ENCODE data around the gene ADARB2.

ADARB2 gene

DNA sequence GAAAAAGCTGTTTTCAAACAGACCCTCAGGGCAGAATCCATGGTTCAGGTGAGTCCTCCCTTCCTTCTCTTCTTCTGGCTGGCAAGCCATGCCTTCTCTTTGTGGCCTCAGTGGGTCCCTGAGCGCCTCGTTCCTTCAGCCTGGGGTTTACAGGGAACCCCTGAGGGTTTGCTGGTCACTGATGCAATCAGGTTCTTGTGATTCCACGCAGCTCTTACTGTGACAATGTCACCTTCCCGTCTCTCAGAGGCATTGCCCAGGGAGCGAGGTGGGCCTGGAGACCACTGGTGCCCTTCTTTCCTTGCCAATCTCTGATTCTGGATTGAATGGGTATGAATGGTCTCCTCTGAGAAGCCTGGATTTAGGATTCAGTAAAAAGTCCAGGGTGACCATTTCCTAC, 132.2 kb downstream of the ADARB2 start:
- Histone ChIP-seq H3K27ac (no peak overlapping the region), H3K4me3 (no peak overlapping the region)

DNA sequence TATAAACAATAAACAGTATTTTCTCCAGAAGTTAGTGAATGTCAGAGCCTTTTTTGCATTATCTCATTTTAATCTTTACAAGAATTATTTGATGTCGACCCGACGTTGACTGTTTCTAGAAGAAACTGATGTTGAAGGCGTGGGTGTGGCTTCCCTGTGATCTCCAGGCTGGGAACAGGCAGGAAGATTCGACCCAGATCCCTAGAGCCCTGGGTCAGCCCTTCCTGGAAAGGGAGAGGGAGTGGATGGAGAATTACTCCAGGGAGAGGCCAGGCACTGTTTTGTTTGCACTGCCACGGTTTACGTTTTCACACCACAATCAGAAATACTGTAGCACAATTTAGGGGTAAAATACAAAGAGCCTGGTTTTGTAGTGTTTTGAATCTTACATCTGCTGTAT, 133.1 kb downstream of the ADARB2 start:
- Histone ChIP-seq H3K4me3 (no peak overlapping the region), H3K27ac (no peak overlapping the region)

DNA sequence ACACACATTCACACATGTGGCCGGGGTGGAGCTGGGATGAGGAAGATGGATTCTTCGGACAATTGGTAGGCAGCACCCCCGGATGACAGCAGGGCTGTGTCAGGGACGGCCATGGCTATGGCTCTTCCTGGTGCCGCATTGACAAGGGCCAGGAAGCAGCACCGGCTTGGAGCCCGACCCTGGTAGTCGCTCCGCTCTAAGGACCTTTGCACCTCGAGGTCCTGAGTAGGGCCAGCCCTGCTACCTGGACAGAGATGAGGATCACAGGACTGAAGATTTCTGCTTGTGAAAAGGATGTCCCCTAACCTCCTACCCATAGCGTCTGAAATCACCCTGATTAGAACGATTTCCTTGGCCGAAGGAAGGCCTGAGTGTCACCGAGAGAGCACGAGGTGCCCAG, 134.1 kb downstream of the ADARB2 start:
- H3K4me3 ChIP-seq, result no peak overlapping the region
- H3K27ac ChIP-seq, result no peak overlapping the region

DNA sequence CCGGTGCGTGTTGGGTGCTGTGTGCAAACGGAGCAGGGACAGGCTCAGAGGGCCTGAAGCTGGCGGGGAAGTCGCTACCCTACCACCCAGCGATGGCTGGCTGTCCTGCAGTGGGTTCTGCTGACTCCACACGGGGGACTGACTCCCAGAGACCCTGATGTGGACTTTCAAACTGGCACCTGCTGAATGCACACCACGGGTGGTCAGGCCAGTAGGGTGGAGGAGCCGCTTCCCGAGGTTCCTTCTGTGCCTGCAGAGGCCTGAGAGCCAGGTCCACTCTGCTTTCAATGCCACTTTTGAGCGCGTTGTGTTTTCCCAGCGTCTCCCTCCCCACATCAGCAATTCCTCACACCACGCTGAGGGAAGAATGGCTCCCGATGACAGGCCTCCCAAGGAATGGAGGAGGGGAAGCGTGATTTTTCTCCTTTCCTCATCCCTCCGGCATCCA, 135.3 kb downstream of the ADARB2 start:
- no peak overlapping the region for H3K4me3 ChIP-seq

DNA sequence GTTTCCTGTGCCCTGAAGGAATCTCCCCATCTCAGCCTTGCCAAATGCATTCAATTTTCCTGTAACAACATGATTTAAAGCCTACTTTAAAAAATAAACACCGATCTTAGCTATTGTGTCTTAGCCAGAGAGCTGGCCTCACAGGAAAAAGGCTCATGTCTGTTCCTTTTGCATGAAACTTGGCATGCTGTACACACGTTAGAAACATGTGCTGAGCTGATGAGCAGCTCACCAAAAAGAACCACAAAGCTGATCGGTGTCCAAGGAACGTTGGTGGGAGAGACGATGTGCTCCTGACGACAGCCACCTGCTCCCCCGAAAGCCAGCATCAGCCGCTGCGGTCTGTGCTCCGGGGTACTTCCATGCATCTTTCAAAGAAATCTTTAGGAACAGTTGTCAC, 135.9 kb downstream of the ADARB2 start:
- Histone ChIP-seq H3K27ac (peak overlapping the region in 2 of 21 experiments; percentile 47 to 65), H3K4me3 (no peak overlapping the region)

More for the DNA sequence above, 135.3 kb downstream of the ADARB2 start:
- H3K27ac ChIP-seq, result no peak overlapping the region

DNA sequence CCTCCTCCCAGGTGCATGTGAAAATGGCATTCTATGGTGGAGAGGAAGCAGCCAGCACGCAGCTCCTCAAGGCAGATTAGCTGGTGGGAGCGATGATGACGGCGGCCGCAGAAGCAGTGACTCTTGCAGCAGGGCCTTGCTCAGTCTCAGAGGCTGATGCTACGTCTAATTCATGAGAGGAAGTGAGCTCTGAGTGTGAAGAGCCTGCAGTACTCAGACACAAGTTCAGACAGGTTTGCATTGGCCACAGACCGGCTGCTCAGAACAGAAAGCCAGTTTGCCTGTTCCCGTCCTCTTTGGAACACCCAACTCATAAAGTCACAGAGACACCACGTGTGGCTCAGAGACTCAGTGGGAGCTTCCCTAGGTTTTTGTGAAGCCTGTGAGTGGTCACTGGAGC, 136.5 kb downstream of the ADARB2 start:
- H3K27ac ChIP-seq, result peak overlapping the region in 3 of 21 experiments; percentile 1 to 65 (median 47)
- H3K4me3 ChIP-seq, result no peak overlapping the region

DNA sequence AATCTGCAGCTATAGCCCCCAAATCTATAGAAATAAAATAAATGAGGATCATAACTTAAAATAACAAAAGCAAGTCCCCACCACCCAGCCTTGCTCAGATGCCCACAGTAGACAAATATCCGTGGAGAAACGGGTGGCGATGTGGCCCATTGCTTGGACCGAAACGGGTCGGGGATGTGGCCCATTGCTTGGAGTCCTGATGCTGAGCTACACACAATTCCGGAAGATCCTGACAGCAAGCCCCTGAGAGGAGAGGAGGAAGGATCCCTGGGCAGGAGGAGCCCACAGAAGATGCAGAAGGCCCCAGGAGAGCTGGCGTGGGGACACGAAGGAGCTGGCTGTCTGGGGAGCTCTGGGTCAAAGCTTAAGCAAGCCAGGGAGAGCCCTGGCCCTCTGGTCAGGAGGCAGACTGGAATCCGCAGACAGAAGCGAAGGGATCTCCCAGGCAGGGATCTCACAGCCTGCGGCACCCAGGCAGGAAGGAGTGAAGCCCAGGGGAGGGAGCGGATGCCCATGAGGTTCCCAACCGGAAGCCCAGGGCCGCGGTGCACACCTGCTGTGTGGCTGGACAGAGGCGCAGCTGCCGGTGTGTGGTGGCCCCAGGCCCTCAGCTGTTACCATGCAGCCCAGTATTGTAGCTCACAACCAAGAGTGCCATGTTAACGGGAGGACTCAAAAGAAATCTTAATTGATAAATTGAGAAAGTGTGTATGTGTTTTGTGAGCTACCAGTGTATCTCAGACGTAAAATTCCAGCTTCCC, 138.8 kb downstream of the ADARB2 start:
- Histone ChIP-seq H3K27ac (no peak overlapping the region), H3K4me3 (no peak overlapping the region)

DNA sequence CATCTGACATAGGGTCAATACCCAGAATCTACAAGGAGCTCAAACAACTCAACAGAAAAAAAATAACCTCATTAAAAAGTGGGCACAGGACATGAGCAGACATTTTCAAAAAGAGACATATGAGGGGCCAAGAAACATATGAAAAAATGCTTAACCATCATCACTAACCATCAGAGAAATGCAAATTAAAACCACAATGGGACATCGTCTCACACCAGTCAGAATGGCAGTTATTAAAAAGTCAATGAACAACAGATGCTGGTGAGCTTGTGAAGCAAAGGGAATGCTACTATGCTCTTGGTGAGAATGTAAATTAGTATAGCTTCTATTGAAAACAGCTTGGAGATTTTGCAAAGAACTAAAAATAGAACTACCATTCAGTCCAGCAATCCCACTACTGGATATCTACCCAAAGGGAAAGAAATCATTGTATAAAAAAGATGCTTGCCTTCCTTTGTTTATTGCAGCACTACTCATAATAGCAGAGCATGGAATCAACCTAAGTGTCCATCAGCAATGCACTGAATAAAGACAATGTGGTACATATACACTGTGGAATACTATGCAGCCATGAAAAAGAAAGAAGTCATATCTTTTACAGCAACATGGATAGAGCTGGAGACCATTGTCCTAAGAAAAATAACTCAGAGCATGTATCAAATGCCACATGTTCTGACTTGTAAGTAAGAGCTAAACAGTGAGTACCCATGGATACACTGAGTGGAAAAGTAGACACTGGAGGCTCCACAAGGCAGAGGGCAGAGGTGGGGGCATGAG, 139.8 kb downstream of the ADARB2 start:
- H3K27ac ChIP-seq, result no peak overlapping the region
- H3K4me3 ChIP-seq, result no peak overlapping the region

DNA sequence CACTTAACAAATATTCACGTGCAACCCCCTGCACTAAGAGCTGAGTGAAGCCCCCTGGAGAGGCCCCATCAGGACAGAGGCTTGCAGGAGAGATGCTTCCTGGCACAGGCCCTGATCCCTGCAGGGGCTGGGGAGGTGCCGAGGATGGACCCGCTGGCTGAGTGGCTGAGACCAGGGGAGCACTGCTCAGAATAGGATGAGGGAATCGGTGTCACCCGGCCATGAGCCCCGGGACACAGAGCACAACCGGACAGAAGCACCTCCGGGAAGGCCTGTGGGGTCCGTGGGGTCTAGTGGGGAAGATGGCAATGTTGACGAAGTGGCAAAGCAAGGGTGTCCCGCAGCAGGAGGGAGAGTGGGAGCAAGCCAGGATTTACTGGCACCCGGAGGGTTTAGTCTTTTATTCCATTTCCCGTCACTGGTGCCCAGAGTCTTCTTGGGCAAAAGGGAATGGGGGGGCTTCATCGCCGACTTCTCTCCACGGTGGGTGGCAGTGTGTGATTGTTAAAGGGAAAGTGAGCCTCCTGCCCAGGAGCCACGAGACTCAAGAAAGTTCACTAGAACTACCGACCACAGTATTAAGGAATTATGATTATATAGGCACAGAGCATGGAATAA, 140.7 kb downstream of the ADARB2 start:
- Histone ChIP-seq H3K27ac (no peak overlapping the region), H3K4me3 (no peak overlapping the region)

DNA sequence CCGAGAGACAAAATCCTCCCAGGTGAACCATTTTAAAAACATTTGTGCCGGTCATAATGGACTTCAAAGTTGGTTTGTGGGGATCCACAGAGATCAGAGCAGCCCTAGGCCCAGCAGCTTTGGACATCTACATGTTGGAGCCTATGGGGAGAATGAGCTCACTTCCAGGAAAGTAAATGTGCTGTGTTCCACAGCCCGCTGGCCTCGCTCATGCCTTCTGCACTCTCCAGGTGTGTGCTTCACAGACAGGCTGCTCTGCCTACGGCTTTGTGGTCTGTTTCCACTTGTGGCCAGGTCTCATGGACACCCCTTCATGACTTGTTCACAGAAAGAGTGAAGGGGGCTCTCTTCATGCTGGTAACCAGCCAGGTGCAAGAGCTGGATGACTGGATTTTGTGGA, 141.6 kb downstream of the ADARB2 start:
- Histone ChIP-seq H3K27ac (no peak overlapping the region), H3K4me3 (no peak overlapping the region)

DNA sequence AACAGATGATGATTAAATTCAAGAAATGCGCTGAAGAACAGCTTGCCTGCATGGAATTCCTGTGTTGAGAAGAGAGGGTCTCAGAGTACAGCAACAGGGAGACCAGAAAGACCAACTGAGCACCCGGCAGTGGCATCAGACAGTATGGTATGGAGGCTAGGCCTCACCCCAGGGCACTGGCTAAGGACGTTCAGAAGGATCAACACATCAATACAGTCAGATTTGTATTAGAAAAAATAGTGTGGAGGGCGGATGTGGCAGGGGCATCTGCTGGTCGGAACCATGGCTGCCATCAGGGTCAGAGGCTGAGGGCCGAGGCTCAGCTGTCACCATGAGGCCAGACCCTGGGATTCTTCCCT, 142.1 kb downstream of the ADARB2 start:
- H3K27ac ChIP-seq, result no peak overlapping the region

DNA sequence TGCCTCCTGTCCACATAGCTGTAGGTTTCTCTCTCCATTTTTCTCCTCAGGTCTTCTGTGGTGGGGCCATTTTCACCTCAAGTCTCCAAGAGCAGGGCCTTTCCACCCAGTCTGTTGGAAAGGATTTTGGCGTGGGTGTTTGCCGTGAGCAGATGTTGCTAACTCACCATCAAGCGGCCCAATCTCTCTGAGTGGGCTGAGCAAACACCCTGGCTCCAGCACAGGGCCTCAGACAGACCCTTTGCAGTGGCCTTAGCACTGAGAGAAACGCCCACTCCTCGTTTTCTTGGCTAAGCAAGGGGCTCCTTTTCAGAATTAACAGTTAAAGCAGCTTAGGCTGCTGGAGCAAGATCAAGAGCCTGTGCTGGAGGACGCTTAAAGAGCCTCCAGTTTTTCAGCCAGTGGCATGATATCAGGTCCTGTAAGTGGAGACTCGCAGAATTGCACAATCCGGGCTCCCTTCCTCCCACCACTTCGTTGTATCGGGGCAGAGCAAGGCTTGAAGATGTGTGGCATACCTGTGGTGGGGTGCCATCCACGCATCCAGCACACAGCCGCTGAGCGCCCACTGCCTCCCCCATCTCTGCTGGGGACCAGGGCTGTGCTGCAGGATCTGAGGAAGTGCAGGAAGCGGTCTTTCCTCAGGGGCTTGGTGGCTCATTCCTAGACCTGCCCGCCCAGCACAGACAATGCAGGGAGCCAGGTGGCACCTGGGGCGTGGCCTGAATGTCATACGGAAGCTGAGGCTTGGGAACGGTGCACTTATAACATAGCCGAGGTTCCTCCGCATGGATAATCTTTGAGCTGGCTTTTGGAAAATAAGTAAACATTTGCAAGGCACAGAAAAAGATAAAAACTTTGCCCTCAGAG, 142.7 kb downstream of the ADARB2 start:
- Histone ChIP-seq H3K27ac (no peak overlapping the region), H3K4me3 (no peak overlapping the region)

More for the DNA sequence above, 142.1 kb downstream of the ADARB2 start:
- H3K4me3 ChIP-seq, result no peak overlapping the region

DNA sequence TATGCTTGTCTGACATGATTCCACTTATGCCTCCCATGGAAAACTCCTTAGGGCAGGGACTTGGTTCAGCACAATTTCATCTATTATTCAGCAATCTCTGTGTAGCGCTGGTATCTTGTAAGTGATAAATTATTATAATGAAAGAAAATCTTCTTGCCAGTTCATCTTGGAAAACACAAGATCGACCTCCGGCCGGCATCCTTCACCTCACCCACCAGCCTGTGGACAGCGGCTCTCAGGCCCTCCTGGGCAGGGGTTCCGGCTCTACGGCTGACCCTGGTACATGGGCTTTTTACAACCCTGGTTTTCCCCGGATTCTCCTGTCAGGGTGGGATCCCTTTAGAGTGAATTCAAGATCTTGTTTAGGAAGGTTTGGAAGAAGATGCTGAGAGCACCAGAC, 145.6 kb downstream of the ADARB2 start:
- Histone ChIP-seq H3K27ac (no peak overlapping the region), H3K4me3 (no peak overlapping the region)

DNA sequence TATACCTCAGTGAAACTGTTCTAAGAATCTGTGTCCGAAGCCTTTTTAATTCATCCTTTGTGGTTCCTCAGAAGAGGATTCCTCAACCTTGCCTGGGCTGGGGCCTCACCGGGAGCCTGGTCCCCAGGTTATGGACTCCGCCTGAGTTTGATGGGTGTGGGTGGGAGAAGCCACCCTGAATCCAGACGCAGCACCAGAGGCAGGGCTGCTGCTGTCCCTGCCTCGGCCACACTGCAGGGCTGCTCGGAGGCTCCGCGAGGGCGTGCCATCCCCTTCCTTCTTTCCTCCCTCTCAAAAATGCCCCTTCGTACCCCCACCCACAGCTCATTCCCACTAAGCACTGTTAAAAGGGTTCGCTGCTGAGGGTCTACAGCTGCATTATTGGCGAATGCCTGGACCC, 146.3 kb downstream of the ADARB2 start:
- H3K27ac ChIP-seq, result no peak overlapping the region
- no peak overlapping the region for H3K4me3 ChIP-seq

DNA sequence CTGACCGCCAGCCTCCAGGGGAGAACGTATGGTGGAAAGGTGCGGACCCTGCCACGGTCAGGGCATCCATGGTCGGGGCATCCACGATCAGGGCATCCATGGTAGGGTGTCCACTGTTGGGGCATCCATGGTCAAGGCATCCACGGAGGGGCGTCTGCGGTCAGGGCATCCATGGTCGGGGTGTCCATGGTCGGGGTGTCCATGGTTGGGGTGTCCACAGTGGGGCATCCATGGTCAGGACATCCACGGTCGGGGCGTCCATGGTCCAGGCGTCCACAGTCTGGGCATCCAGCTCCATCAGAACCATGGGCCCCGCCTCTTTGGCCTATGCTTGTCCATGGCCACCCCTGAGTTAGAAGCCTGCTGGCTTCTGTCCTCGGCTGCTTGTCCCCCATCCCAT, 148.1 kb downstream of the ADARB2 start:
- H3K27ac ChIP-seq, result no peak overlapping the region
- H3K4me3 ChIP-seq, result no peak overlapping the region

DNA sequence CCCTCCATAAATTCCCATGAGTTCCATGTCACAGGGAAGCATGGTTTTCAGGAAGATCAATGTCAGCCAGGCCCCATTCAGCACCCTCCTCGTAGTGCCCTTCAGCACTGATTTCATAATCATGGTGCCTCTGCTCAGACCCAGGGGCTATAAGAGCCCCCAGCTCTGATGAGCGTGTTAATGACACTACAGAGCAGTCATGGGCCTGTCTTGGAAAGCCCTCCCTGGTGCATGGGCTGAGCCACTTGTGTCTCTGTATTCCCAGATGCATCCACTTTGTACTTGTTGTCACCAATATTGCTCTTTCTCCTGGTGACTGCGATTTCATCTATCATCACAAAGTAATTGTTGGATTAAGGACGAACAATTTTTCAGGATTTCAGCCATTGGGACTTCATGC, 154.6 kb downstream of the ADARB2 start:
- Histone ChIP-seq H3K27ac (no peak overlapping the region), H3K4me3 (no peak overlapping the region)

DNA sequence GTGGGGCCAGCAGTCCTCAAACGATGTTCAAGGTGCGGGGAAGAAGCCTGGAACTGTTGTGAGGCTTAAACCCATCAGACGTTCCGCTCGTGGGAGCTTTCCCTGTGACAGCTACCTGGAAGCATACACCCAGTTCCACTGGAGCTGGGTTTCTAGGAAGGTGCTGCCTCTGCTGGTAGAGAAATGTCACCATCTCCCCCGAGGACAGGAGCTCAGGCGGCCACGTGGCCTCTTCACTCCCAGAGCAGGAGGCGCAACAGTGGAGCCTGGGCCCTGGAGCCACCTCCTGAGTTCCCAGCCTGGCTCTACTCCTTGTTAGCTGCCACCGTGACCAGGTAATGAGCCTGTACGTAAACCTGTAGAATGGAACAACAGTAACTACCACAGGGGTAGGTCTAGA, 156.1 kb downstream of the ADARB2 start:
- Histone ChIP-seq H3K4me3 (no peak overlapping the region), H3K27ac (no peak overlapping the region)

DNA sequence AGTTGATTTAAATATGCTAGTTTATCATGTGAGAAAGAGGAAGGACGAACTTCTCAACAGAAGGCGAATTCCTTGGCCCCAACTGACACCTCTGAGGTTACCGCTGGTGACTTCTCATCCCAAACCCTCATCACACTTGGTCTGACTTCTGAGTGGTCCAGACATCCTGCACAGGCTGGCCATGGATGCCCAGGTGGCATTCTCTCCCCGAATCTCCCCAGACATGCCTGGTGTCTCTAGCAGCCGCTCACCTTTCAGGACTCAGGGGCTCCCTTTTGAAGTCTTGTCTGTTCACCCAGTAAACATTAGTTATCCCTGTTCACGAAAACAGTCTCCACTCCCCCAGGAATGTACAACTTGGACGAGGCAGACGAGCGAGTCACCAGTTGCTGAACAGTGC, 157.7 kb downstream of the ADARB2 start:
- H3K27ac ChIP-seq, result no peak overlapping the region
- H3K4me3 ChIP-seq, result no peak overlapping the region

DNA sequence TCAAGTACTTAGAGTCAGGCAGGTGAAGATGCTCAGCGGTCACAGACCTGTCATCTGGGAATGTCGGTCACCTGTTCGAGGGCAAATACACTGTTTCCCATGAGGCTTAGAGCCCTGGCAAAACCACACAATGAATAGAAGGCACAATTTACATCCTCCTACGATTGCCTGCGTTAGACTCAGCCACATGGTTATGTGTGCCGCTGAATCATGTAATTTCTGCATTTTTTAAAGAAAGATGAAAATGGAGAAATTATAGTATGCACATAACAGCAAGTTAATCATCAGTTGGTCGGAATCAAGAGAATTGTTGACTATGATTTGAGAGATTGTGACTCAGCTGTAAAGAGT, 158.2 kb downstream of the ADARB2 start:
- H3K27ac ChIP-seq, result no peak overlapping the region
- no peak overlapping the region for H3K4me3 ChIP-seq
